ENCODE measurements around the gene CRK.

Gene CRK

DNA sequence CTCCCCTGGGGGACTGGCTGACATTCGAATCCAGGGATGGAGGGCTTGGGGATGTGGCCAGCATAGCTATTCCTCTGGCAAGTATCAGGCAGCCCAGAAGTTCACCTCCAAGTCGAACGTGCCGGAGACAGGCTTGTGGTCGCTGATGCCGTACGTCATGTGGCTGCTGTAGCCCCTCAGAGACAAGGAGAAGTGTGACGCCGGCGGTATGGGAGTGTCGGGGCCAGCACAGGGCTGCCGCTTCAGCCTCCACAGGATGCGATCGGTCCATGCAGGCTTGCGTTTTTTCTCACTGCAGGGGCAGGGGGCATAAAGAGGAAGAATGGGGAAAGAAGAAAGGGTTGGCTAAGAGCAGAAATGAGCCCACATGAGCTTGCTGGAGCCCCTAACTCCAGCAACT lies 41.8 kb upstream of the CRK start:
- in situ Hi-C loops (cut with MboI; ENCODE audit: low pct_unique_long_range_greater_than_20kb, low sequenced_read_pairs, unreplicated experiment), result no loop called here
- TF ChIP-seq, protein P1, sequence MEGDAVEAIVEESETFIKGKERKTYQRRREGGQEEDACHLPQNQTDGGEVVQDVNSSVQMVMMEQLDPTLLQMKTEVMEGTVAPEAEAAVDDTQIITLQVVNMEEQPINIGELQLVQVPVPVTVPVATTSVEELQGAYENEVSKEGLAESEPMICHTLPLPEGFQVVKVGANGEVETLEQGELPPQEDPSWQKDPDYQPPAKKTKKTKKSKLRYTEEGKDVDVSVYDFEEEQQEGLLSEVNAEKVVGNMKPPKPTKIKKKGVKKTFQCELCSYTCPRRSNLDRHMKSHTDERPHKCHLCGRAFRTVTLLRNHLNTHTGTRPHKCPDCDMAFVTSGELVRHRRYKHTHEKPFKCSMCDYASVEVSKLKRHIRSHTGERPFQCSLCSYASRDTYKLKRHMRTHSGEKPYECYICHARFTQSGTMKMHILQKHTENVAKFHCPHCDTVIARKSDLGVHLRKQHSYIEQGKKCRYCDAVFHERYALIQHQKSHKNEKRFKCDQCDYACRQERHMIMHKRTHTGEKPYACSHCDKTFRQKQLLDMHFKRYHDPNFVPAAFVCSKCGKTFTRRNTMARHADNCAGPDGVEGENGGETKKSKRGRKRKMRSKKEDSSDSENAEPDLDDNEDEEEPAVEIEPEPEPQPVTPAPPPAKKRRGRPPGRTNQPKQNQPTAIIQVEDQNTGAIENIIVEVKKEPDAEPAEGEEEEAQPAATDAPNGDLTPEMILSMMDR (IDR thresholded peaks at IDR 0.05; ENCODE audit: extremely low read depth, insufficient read depth, missing control alignments), result no peak
- no peak for DNase-seq (ENCODE audit: low spot score)

DNA sequence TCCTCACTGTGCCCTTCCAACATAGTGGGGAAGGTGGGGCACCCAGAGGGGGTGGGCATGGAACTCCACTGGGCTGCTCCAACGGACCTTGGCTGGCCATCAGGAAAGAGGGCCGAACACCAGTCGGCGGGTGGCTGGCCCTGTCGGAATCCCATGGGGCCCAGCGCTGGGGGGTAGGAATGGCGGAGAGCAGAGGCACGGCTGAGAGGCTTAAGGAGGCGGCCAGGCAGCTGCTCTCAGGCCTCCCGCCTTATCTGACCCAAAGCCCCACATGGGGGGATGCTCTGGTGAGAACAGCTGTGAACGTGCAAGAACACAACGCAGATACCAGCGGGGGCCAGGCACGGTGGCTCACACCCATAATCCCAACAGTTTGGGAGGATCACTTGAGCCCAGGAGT lies 40.8 kb upstream of the CRK start:
- DNase-seq (ENCODE audit: low spot score), result no peak
- TF ChIP-seq, protein P1 (IDR thresholded peaks at IDR 0.05; ENCODE audit: extremely low read depth, insufficient read depth, missing control alignments), result no peak
- in situ Hi-C loops (cut with MboI; ENCODE audit: low pct_unique_long_range_greater_than_20kb, low sequenced_read_pairs, unreplicated experiment), result no loop called here

DNA sequence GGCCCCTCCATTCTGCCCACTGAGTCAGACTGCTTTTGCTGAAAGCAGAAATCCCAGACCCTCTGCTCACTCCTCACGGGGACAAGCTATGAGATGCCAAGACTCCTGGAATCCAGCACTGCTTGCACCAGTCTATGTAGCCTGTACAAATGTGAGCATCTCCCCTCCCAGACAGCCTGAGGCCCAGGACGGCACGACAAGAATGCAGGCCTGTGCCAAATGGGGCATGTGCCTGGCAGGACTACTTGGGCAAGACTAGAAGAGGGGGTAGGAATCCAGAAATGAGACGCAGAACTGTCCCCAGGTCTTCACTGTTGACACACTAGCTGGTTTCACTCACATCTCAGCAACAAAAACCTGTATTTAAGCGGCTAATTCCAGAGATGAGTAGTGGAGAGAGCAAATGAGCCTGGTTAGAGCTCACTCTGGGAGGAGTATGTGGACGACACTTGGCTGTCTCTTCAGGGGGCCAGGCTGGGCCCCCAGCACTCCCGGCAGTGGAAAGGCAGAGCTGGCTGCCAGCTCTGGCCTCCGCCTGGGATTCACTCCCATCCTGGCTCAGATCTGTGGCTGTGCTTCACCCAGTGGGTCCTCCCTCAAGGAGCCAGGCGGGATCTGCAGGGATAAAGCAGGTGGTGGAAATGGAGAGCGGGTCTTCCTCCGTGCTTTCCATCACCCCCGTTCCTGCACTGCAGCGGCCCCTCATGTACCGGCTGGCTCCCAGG lies 39.4 kb upstream of the CRK start:
- in situ Hi-C loops (cut with MboI; ENCODE audit: low pct_unique_long_range_greater_than_20kb, low sequenced_read_pairs, unreplicated experiment), result no loop called here
- no peak for DNase-seq (ENCODE audit: low spot score)
- TF ChIP-seq, protein P1 (IDR thresholded peaks at IDR 0.05; ENCODE audit: extremely low read depth, insufficient read depth, missing control alignments), result no peak

DNA sequence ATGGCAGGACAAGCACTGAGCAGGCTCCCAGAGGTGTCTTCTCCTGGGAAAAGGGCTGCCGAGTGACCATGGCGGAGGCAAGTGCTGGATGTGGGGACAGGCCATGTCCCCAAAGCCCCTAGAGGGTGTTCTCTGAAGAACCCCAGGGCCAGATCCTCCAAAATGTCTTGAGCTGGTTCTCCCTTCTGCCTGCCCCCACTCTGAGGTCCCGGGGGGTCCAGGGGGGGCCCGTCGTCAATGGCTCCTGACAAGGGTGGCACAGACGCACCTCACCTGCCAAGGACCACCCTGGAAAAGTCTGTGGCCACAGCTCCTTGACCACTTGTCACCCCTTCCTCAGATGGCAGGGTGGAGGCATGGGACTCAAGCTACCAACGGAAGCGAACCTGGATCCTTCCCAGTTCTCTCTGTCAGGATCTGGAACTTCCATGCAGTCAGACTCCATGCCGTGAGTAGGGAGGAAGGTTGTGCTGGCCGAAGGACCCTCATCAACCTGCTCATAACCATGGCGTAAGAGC lies 38.8 kb upstream of the CRK start:
- in situ Hi-C loops (cut with MboI; ENCODE audit: low pct_unique_long_range_greater_than_20kb, low sequenced_read_pairs, unreplicated experiment), result no loop called here
- DNase-seq (ENCODE audit: low spot score), result no peak
- TF ChIP-seq, protein P1 (IDR thresholded peaks at IDR 0.05; ENCODE audit: extremely low read depth, insufficient read depth, missing control alignments), result no peak

DNA sequence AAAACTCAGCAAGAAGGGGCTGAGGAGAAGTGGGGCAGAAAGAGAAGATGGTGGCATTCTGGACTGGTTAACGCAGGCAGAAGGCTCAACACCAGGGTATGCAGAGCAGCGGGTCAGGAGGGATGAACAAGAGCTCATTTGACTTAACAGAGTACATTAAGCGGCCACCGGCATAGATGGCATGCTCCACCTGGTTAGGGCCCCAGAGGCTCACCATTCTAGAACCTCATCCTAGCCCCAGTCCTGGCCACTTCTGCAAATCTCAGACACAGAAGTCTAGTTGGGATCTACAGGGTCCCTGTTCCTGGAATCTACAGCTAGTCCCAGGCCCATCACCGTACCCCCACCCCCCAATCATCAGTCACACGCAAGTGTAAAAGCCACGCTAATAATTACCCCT lies 38.2 kb upstream of the CRK start:
- in situ Hi-C loops (cut with MboI; ENCODE audit: low pct_unique_long_range_greater_than_20kb, low sequenced_read_pairs, unreplicated experiment), result no loop called here
- no peak for DNase-seq (ENCODE audit: low spot score)
- TF ChIP-seq, protein P1 (IDR thresholded peaks at IDR 0.05; ENCODE audit: extremely low read depth, insufficient read depth, missing control alignments), result no peak

DNA sequence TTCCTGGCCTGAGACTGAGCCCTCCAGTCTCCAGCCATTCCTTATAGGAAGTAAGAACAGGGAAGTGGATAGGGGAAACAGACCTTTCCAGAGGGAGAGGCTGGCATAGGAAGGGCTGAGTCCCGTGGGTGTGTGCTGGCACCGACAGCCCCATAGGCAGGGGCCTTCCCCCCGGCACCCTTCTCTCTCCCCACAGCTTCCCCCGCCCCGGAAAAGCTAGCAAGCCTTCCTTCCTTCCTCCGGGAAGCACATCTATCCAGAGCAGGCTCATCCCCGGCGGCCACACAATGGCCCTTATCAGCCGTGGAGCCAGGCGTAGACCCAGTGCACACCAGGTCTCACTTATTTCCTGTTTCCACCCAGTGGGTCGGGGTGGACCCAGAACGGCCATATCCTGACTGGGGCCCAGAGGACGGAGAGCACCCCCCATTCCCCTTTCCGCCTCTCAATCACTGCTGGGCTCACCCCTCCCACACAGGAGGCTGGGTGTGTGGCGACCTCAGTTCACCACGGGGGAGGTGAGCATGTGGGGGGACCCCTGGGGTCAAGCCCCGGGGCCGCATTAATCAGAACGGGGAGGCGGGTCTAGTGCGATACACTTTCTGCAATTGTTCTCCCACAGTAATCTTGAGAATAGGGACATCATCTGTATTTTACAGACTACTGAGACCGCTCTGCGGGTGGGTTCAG lies 37.4 kb upstream of the CRK start:
- TF ChIP-seq, protein P1 (IDR thresholded peaks at IDR 0.05; ENCODE audit: extremely low read depth, insufficient read depth, missing control alignments), result no peak
- in situ Hi-C loops (cut with MboI; ENCODE audit: low pct_unique_long_range_greater_than_20kb, low sequenced_read_pairs, unreplicated experiment), result no loop called here
- DNase-seq (ENCODE audit: low spot score), result no peak
